HG03095 (cell line): ENCODE data around the gene TBCEL.
"Not testable (repeated sequence)": the region's sequence is repeated elsewhere in the genome, so short reads cannot be mapped to it uniquely, and the experiment has no call there.

Experiments used
- ATAC-seq: cut with Tn5 transposase; IDR thresholded peaks from one replicate; pipeline ENCODE4 v1.9.1; 2021; ENCODE audit warnings: moderate library complexity; ENCODE audit not compliant: unreplicated experiment

The TBCEL gene

DNA sequence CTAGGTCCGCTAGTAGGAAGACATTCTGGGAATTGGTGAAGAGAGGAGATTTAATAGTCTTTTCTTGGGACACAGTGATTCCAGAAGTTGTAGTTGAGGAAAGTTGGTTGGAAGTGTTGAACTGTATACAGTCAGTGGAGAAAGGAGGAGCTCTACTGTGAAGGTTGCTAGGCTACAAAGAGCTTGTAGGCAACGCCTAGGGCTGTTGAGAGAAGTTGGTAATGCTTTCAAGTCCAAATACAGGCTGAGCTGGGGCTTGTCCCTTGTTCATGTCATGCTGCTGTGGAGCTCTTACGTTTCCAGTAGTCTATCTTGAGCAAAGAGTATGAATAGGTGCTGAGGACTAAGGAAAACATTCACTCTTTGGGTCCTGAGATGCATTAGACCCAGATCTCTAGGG, 1.1 kb downstream of the TBCEL start:
- no peak for ATAC-seq

DNA sequence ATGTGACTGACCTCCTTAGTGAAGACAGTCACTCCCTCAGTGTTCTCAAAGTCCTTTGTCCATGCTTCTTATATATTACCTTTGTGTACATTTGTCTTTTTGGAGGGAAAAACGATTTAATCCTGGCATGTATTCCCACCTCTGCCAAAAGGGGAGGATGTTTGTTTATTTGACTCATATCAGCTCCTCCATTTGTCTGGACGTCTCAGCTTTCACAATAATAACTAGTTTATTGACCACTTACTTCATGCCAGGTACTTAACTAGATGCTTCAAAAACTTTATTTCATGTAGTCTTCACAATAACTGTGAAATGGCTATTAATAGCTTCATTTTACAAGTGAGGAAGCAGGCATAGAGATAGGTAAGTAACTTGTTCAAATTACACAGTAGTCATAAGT, 5.3 kb downstream of the TBCEL start:
- no peak for ATAC-seq

DNA sequence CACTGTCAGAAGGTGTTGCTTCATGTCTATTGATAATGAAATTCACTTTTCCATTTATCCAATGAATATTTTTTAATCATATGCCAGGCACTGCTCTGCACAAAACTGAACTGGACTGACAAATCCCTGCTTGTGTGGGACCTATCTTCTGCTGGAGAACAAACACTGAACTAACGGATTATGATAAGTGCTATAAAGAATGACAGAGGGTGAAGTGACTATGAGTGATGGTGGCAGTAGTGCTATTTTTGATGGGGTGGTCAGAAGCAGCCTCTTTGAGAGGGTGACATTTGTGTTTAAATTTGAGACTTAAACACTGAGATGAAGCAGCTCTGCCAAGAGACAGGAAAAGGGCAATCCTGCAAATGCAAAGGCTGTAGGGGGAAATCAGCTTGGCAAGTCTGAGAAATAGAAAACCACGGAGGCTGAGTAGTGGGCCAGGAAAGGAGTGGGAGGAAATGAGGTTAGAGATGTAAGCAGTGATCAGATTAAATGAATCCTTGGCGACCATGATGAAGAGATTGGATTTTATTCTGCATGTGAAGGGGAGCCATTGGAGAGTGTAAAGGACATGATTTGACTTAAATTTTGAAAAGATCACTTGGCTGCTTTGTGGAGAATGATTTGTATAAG, 6.0 kb downstream of the TBCEL start:
- ATAC-seq: no peak

DNA sequence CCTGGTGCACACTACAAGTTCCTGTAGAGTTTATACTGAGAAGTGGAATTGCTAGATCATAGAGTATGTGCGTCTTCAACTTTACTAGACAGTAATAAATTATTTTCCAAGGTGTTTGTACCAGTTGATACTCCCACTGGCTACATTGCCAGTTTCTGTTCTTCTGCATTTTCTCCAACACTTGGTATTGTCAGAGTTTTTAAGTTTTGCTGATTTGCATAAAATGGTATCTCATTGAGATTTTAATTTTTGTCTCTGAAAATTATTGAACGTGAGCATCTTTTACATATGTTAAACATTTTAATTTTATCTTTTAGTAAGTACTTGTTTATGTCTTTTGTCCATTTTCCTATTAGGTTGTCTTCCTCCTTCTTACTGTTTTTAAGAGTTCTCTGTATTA, 7.3 kb downstream of the TBCEL start:
- no peak for ATAC-seq

DNA sequence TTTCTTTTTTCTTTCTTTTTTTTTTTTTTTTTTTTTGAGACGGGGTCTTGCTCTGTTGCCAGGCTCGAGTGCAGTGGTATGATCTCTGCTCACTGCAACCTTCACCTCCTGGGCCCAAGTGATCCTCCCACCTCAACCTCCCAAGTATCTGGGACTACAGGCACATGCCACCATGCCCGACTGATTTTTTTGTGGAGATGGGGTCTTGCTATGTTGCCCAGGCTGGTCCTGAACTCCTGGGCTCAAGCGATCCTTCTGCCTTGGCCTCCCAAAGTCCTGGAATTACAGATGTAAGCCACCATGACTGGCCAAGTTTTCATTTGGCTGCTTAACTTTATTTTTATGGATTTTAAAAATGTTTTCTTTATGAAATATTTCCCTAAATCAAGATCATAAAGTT, 7.7 kb downstream of the TBCEL start:
- ATAC-seq: not testable (repeated sequence)

DNA sequence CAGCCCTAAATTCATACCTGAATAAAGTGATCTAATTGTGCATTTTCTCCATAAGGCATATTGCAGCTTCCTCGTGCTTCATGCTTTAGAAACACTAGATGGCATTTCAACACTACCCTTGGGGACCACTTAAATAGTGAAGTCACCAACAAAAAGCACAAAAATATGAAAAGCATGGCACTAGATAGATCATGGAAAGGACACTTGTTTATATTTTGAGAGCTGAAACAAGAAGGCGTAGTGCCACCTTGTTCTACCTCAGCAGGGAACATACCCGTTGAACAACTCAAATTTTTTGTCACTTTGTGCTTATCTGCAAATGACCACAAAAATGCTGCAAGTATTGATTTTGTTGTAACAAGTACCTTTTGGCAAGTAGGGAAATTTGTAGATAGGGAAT, 8.6 kb downstream of the TBCEL start:
- no peak for ATAC-seq

DNA sequence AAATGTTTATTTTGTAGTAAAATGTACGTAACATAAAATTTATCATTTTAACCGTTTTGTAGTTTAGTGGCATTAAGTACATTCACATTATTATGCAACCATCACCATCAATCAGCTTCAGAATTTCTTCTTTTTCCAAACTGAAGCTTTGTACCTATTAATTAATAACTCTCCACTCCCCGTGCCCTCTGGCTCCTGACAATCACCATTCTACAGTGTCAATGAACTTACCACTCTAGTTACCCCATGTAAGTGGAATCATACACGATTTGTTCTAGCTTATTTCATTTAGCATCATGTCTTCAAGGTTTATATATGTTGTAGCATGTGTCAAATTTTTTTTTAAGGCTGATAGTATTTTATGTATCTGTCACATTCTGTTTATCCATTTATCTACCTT, 9.7 kb downstream of the TBCEL start:
- ATAC-seq: no peak

DNA sequence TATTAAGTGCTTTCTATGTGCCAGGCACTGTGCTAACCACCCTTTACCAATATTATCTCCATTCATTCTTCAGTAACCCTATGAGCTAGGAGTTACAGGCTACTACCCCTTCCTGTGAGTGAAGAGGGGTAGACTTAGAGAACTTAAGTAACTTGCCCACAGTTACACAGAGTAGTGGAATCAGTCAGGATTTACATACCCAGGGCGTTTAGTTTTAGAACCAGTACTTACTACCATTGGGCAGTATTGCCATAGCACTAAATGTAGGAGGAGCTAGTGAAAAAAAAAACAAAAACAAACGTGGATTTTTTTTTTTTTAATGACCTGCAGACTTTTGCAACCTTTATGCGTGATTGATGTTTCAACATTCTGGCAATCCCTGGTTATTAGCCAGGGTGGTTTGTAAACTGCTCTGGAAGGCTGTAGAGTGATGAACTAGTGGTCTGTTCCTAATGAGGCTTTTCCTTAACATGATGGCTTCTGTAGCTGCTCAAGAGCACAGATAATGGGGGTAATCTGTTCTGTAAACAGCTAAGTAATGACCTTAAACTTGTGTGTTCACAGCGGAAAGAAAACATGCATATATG, 11.4 kb downstream of the TBCEL start:
- no peak for ATAC-seq

DNA sequence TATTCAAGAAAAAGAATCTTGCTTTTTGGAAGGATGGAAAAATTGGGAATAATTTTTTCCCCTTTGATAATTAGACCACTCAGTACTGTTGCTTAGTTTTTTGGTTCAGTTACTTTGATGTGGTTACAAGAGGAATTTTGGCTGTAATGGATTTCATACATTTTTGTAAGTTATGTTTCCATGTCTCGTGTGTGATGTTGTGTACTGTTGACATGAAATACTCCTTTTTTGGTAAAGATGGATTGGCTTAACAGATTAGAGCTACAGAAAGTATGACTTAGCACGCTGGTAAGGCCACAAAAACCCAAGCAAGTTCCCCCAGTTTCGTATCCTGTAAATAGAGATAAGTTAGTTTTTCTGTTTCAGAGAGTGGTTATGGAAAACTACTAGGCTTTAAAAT, 11.9 kb downstream of the TBCEL start:
- no peak for ATAC-seq

DNA sequence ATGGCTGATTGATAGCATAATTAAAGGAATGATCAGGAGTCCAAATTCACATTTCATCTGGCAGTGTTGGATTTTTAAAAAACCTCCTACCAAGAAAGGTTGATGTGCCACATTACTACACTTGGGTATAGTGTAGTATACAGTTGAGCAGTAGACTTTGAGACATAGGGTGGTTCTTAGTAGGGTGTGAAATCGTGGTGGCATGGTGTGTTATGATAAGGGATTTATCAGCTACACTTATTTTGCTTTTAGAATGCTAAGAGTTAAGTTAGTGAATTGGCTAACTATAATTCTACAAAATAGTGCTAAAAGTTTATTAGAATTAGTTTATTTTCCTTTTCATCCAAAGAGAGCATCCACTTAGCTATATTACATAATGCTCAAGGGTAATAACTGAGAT, 13.1 kb downstream of the TBCEL start:
- ATAC-seq: no peak

DNA sequence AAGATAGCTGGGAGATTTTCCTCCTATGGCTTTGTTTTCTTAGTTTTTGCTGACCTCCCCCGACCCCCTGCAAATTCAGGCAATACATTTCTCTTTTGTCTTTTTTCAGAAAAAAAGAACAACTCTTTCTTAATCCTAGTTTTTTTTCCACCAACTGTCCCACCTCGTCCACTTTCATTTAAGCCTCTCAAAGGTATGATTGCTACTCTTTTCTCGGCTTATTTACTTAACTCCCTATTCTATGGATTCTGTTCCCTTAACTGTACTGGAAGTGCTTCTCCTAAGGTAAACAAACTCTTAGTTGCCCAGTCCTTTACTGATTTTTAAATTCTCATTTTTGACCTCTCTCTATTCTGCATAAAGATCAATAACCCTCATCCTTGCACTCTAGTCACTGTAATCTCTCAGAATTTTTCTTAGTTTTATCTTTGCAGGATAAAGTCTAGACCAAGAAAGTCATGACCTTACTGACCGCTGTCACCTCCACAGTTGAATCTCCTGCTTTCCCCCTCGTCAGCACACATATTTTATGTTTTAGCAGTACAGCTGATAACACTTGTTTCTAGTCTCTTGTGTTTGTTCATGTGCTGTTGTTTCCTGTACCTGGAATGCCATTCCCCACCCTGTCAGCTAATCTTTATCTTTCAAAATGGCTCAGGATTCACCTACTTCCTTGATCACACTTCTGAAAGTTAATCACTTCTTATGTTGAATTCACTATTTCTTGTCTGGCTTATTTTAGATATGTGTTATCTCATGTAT, 14.9 kb downstream of the TBCEL start:
- ATAC-seq: no peak

DNA sequence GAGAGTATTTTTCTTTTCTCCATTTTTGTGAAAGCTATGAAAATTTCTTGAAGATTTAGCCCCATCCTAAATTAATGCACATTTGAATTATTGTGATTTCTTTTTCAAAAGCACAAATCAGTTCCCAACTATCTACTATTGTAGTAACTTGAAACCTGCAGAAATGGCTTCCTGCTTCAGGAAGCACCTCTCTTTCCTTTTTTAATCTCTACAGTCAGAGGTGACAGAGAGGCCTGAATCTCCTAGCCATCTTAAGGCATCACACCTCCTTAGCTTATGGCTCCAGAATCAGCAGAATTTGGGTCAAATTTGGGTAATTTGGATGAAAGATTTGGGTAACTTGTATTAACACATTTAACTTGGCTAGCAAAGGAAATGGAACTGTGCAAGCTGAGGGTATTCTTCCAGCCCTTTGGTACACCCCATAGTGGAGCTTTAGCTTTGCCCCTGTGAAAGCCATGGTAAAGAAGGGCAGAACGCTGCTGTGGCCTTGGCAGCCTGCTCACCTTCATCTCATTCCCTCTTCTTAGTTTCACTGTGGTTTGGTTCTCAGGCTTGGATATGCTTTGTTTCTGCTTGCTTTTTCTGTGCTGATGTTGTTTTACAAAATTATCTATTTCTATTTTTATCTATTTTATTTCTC, 16.2 kb downstream of the TBCEL start:
- no peak for ATAC-seq

DNA sequence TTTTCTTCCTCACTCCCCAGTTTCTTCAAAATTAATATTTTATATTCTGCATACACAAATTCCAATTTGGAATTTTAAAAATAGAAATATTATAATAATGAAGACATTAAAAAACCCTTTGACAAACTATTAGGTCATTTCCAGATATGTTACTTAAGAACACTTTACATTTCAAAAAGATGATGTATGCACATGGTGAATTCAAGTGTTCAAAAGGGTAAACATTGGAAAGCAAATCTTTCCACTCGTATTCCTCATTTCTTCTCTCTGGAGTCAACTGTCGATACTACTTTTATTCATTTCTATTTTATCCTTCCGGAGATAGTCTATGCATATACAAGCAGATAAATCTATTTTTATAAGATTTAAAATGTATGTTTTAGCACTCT, 16.7 kb downstream of the TBCEL start:
- no peak for ATAC-seq

DNA sequence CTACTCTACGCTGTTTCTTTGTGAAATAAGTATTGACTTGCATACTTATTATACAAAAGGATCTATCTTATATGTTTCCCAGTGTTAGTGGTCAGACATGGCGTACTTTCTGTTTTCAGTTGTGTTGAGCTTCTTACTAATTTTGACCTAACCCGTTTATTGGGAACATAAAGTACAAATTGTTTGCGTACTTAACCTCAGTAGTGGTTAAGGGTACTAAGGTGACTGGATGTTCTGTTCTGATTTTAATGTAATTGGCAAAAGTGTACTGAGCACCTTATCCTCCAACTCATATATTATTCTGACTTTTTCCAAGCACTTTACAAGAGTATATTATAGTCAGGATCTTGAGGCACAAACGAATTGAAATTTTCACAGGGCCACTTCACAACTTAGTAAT, 17.2 kb downstream of the TBCEL start:
- ATAC-seq: no peak

DNA sequence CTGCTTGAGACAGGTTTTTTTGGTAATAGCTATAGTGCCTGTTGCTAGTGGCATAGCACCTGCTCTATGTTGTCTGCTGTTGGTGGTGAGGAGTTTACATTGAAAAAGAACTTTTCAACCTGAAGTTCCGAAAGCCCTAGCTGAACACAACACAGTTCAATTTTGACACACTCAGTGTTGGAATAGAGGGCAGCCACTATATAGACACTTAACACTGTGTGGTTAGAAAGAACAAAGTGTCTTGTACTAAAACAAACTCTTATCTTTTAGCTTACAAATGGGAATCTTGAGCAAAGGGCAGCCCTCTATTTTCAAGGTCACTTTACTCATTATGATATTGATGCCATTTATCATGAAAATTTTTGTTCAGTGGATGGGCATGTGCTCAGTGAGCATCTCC, 18.4 kb downstream of the TBCEL start:
- ATAC-seq: no peak

DNA sequence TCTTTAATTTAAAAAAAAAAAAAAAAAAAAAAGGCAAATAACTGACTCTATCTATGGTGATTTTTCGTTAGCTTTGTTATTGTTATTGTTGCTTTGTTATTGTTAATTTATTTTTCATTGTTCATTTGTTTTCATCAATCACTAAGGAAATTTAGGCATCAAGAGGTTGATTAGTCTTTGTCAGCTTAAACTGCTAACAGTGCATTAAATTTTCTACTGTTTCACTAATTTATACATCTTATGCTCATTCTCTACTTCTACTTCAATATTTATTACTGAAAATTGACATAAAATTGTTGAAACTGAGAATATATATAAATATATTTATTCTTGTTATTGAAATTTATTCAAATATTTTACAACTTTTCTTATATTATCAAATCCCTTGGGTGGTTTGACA, 24.0 kb downstream of the TBCEL start:
- no peak for ATAC-seq

DNA sequence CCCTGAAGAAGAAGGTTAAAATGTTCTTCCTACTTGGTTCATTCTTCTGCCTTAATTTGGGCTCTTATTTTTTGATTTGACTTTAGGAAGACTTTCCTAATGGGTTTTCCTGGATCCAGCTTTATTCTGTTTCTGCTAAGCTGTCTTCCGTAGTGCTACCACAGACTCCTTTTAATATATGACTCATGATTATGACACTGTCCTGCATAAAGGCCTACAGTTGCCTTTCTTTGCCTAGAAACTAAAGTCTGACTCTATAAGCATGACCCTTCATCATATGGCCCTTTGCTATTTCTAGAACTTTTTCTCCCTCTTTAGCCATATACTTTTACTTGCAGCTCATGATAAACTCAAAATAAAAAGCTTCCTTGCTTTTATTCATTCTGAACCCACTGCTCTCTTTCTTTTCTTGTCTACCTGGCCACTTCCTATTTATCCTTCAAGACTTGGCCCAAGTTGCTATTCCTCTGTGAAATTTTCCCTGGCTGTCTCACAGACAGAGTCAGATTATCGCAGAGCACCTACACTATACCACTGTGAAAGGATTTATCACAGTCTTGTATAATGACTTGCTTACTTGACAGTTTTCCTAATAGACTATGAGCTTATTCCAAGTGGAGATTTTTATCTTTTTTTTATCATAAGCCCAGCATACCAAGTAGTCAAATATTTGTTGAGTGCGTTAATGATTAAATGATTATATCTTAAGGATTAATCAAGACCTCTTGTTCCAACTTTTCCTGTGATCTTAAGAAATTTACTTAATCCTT, 24.7 kb downstream of the TBCEL start:
- ATAC-seq: no peak

DNA sequence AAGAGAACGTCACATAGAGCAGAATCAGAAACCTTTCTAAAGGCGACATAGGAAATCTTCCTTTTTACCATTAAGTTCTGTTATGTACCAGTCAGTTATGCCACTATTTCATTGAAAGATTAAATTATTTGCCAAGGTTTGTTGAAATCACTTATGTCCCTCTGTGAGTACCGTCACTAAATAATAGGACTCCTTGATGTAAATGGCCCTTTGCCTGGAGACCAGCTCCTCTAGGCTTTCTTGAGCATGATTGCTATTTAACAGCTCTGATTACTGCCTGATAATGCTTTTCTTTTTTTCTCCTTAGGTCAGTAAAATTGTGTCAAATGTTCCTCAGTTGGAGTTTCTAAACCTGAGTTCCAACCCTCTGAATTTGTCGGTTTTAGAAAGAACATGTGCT, 29.3 kb downstream of the TBCEL start:
- ATAC-seq: no peak

DNA sequence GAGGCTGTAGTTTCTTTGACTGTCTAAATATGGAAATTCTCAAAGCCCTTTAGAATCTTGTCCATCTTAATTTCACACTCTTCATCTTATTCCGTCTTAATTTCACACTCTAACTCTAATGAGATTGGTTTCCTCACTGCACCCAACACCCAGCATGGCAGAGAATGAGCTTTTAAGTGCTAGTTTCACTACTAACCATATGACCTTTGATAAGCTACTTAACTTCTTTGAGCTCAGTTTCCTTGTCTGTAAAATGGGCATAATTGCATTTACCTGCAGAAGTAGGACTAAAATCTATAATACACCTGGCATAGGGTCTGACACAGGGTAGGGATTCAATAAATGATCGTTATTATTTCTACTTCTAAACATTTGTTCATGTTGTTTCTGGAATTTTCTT, 30.4 kb downstream of the TBCEL start:
- ATAC-seq: no peak

DNA sequence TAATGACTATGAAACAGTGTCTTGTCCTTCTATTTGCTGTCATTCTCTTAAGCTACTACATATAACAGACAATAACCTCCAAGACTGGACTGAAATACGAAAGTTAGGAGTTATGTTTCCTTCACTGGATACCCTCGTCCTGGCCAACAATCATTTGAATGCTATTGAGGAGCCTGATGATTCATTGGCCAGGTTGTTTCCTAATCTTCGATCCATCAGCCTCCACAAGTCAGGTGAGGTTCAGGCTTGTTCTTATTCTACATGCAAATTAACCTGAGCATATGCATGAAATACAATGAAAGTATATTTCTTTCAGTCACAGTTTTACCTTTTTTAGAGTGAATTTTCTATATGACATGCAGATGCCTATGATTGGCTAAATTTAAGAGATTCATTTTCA, 31.2 kb downstream of the TBCEL start:
- no peak for ATAC-seq

DNA sequence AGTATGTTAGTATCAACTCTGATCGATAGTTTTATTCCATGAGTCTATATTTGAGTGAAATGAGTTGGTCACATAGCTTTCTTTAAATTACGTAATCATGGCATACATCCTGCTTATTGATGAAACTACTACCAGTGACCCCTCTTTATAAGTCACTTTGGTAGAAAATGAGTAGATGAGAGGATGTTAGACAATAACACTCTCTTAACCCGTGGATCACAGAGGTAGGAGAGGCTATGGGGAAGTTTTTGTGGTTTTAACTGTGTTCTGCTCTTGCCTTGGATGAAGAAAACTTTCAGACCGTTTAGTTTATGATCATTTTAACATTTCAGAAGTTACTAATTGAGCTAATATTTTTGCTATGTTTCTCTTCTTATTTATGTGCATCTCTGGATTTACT, 34.0 kb downstream of the TBCEL start:
- no peak for ATAC-seq
